SW 1271 (cell line): ENCODE data around the gene MPZL3.

Experiments used
- DNase-seq, 2 experiments: peaks; one replicate each; lab custom pipeline; 2025; lab: John Stamatoyannopoulos, UW

The MPZL3 gene

DNA sequence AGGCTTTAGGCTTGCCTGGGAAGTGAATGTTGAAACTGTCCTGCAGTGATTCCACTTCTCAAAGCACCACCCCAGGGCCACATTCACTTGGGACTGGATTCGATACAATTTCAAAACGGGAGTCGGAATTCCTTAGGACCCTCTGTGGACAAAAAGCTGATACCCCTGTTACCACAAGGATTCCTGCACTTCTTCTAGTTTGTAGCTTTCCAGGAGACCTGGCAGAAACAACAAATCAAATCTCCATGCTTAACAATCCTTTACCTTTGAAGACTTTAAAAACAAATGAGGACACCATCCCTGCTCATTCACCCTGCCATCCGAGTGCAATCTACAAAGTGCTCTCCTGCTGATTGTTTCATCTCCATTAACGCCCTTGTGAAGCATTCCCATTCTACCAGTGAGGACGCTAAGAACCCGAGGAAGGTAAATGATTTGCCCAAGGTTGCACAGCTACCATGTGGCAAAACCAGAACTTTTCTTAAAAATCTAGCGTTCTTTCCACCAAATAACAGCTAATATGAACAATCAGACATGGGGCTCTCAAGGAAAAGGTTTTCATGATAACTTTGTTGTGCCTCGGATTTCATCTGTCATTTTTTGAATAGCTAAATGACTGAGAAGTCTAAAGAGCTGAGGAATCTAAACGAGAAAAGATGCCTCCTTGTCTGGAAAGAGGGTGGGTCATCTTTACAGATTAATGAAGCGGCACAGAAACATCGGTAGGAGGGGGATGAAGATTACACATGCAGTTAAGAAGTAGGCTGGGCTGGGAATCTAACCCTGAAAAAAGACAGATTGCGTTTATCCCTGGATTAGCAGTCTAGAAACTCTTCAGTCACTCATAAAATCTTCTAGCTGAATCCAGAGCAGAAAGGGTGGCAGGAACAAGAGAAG lies 12.7 kb upstream of the MPZL3 start:
- DNase-seq = no peak

DNA sequence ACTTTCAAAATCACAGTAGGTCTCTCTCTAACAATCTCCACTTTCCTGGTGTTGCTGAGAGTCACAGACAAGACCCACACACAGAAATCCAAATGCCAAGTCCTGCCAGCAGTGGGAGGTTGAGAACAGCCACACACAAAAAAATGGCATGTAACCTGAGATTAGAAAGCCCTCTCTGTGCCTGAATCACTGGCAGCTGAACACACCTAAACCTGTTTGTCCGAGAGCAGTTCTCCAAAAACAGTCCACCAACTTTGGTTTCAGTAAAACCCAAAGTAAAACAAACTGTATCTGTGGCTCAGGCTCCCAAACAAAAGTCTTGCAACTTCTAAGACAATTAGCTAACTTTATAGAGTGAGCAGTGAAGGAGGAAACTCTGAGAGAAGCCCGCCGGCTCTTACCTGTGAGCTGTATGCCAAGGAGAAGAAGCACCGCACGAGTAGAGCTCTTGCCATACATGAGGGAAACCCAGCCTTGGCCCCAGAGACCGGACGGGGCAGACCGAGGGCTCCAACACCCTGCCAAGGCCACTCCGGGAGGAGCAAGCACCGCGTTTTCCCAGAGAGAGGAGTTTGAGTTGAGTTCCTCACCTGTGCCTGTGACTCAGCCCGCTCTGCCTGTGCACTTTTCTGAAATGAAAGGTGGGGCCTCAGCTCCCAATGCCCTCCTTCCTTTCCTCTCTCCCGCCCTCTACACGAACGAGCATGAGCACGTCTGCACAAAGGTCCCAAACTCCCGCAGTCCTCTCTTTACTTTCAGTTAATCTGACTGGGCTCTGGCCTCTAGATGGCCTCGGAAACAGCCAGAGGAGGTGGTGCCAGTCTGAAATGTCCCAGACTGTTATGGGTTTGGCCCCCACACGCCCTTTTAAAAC lies 11.8 kb upstream of the MPZL3 start, which contains the start of gene MPZL2:
Gene MPZL2 (minus strand): TSS at position 603 of the 874 bp plus-strand sequence. CDS start 144 bp downstream, at position 459.
- DNase-seq = no peak

DNA sequence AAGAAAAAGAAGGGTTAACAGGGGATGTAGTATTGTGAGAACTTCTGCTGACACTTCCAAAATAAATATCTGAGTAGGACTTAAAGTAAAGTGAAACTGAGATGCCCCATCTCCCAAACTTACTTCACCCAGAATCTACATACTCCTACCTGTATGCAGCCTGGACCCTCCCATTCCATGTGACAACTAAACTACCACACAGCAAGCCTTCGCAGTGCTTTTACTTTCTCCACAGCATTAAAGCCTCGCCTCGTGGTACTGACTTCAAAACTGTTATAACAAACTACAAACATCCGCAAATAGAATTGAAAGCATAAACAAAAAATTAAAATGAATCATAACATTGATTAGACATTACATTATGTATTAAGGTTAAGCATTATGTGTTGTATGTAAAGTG lies 10.9 kb upstream of the MPZL3 start:
- no peak for DNase-seq

DNA sequence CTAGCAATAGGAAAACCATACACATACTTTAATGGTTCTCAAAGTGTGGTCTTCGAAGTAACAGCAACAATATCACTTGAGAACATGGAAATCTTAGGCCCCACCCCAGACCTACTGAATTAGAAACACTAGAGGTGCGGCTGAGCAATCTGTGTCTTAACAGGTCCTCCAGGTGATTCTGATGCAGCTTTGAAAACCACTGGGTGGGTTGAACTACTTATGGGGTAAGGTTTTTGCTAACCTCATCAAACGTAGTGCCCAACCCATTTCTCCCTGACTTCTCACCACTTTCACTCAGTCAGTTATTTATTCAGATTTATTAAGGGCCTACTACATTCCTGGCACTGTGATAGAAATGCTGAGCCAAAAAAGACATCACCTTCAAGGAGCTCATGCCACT lies 8.2 kb upstream of the MPZL3 start:
- no peak for DNase-seq

DNA sequence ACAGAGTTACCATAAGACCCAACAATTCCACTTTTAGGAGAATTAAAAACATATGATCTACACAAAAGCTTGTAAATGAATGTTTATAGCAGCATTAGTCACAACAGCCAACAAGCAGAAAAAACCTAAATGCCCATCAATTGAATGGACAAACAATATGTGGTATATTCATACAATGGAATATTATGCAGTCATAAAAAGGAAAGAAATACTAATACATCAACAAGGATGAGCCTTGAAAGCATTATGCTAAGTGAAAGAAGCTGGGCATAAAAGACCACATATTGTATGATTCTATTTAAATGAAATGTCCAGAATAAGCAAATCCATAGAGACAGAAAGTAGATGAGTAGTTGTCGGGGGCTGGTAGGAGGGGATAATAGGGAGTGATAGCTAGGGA lies 7.0 kb upstream of the MPZL3 start:
- no peak for DNase-seq

DNA sequence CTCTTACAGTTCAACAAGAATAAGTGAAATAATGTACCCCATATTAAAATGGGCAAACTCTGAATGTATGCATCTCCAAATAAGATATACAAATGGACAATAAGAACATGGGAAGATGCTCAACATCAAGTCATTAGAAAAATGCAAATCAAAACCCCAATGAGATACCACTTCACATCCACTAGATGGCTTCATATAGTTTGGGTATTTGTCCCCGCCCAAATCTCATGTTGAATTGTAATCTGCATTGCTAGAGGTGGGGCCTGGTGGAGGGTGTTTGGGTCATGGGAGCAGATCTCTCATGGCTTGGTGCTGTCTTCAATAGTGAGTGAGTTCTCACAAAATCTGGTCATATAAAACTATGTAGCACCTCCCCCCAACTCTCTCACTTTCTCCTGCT lies 6.2 kb upstream of the MPZL3 start:
- peak in 1 of 2 experiments; percentile 2 for DNase-seq

DNA sequence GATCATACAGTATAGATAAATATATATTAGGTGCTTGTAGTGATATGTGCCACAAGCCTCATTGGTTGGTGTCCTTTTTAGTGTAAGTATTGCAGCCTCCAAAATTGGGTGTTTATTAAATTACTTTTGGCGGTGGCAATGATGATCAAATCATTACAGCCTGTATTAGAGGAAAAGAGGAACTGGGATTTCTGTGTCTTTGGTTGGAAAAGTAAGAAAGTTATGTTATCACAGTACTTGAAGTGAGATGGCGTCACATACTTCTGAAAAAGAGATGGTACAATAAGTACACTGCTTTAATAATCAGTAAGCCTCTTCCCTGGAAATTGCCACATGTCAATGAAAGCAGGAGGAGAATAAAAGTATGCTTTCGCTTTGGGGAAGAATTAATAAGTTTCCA lies 523 bp upstream of the MPZL3 start:
- no peak for DNase-seq

DNA sequence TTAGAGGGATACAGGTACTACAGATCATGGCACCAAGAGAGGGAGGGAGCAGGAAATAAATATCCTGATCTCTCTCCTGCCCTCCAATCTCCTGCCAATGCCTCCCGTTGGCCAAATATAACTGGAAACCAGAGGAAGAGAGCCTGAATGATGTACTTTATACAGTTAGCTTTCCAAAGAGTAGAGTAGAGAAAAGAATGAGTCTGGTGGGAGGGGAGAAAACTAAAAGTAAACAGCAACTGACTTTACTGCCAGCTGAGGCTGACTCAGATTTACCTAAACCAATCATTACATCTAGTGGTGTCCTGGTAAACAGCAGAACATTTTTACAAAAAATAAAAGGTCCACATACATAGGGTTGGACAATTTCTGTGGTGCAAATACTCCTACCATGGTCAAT lies 5.1 kb downstream of the MPZL3 start:
- DNase-seq = no peak

DNA sequence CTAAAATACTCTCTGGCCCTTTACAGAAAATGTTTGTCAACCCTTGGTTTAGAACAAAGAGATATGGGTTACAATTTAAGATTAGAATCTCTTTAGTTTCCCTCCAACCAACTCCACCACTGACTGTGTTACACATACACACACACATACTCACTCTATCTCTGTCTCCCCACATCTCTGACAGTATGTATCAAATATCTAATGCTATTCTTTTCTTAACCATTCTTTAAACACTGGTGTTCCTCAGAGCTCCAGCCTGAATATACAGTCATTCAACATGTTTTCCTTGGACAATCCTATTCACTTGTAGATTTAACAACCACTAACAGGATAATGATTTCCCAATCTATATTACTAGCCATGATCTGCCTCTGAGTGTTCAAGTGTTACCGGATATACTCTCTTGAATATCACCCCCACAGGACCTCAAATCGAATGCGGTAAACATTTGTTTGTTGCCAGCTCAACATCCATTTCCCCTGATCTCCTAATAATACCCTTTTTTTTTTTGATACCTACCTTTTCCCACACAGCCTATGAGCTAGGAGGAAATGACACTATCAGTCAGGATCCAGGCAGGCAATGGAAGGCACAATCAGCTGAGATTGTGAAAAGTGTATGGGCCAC lies 6.1 kb downstream of the MPZL3 start:
- DNase-seq = no peak

DNA sequence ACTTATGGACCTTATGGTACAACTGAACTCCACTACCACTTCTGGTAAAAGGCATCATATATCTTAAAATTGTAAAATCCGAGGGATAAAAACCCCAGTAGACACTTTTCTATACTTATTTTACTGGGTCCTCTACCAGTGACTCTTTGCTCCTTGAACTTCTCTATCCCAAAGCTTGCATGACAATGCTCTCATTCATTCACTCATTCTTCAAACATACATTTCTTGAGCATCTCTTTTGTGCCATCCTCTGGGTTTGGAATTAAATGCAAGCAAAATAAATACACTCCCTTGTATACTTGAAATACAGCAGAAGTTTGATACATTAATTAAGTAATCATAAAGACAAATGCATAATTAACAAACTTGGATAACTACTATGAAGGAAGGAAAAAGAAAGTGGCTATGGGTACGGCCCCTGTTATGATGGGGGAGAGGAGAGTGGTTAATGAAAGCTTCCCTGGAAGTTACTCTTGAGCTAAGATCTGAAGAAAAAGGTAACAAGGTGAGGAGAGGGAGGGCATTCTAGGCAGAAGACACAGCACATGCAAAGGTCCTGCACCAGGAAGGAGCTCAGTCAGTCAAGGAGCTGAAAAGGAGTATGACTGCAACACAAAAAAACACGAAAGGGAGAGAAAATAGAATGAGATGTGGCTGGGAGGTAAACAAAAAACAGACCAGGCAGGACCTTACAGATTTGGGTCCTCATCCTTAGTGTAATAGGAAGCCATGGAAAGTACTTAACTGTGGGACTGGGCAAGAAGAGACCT lies 8.0 kb downstream of the MPZL3 start:
- no peak for DNase-seq

DNA sequence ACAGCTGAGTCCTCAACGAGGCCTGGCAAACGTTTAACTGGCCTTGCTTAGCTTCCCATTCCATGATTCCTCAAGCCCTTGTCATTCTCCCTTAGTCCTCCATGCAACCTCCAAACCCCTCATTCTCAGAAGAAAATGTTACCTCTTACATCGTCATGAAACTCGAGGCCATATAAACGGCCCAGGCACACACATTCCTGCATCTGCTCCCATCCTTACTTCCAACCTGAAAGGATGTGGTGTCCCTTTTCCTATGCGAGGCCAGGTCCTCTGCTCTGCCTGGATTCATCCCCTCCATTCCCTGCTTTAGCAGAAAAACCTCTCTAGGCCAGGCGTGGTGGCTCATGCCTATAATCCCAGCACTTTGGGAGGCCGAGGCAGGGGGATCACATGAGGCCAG lies 9.0 kb downstream of the MPZL3 start:
- no peak for DNase-seq

DNA sequence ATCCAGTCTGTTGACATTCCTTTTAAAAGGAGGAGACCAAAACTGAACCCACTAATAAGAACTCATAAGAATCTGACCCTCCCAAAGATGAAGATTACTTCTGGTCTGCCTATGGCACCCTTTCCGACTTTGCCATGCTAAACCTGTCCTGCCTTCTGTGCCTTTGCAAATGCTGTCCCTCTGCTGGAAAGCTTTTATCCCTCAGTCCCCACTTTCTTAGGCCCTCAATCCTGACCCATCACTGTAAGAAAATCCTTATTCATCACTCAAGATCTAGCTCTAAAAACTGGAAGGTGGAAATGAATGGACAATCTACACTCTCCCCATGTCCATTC lies 10.4 kb downstream of the MPZL3 start:
- DNase-seq = no peak

DNA sequence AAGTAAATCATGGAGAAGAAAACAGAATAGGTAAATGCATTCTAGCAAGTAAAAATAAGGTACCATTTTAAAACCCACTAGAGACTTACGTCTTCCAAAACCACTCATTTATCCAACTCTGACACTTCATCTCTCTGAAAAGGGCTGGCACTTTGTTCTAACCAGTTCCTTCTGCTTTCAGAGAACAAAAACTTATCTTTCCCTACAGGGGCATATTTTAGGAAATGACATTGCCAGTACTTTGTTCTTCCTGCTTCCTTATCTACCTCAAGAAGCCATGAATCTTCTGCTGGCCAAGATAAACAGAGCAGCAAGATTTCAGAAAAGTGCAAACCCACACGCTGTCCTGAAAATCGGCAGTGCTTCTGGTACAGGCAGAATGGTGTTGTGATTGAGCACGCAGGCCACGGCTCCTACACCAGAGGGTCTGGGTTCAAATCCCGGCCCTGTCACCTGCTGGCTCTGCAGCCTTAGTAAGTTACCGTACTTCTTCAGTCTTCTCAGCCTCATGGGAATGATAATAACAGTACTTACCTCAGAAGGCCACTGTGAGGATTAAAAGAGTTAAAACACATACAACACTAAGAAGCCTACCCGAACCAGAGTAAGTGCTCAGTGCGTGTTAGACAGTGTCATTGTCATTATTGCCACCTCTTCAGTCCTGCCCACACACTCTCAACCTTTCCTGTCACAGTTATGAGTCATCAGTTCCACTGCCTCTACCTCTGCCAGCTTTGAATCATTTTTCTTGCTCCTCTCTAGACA lies 11.0 kb downstream of the MPZL3 start:
- peak in 1 of 2 experiments; percentile 2 for DNase-seq

DNA sequence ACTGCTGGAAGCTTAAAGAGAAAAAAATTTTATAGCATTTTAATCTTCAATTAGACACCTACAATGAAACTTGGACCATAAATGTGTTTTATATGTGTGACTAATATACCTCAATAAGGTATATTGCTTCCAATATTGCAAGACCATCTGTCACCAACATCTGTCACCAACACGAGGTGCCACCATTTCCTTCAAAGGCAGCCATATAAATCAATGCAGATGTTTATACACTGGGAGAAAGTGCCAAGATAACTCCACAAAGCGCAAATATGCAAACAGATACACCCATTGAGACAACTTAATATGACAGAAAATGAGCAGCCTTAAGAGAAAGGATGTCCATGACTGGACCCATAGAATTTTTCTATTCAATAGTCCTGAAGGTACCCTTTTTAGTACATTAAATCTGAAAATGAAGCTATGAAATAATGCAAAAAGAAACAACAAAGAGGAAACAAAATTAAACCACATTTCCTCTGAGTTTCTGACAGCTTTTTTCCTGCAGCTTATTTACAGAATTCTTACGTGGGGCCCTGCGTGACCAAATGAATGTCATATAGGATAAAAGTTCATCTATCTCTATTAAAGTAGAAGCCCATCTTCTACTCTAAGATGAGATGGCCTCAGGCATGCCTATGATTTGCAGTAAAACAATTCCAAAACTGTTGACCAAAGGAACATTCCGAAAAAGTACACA lies 12.5 kb downstream of the MPZL3 start:
- no peak for DNase-seq

DNA sequence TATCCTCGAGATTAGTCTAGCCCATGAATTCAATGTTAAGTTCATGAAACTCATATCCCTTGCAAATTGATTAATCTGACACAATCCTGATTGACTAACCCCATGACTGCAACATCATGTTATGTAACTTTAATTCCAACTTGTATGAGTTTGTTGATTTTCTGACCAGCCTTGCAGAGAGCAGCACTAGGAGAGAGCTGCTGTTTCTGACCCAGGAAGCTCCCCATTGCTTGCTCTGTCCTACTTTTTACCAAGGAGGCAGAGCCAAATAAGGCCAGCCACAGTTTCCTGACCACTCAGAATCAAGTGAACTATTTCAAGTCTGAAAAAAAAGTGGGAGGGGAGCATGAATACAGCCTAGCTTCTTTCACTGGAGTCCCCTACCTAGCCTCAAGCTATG lies 13.2 kb downstream of the MPZL3 start:
- no peak for DNase-seq

DNA sequence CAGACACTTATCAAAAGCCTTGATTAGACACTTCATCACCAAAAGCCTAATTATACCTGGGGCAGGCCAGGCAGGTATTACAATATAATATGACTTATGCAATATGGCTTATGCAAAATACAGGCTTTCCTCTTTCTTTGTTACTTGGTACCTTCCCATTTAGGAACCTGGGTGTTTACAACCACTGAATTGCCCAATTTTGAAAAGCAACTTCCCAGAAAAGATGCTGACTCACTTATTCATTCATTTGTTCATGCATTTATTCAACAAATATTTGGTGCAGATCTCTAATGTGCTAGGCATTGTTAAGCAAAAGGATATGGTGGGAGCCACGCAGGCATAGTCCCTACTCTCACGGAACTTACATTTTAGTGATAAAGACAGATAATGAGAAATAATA lies 13.7 kb downstream of the MPZL3 start:
- DNase-seq = no peak

DNA sequence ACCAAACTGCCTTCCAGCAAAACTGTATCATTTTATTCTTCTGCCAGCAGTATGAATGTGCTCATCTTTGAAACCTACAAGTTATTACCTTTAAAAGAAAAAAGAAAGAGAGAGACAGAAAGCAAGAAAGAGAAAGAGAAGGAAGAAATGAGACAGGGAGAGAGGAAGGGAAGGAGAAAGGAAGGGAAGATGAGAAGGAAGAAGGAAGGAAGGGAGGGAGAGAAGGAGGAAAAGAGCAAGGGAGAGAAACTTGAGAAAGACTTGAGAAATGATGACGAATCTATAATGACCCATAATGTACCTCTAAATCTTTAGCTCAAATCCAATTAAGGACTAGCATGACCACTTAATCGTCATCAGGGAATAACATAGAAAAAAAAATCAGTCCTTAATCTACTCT lies 16.0 kb downstream of the MPZL3 start:
- DNase-seq = no peak

DNA sequence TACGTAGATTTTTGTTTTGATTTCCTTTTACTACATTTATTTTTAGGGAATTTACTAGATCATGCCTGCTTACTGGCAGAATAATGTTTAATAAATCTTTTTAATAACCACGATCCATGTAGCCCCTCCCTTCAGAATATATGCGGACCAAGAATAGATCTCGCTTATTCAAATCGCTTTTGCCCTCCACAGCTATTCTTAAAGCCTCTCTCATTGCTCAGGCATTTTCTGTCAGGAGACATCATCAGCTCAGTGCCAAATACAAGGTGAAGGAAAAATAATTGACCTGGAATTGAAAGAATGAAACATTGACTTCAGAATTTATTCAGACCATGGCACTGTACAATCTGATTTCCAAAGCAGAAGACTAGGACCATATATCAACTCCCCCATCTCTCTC lies 17.3 kb downstream of the MPZL3 start:
- DNase-seq = no peak

DNA sequence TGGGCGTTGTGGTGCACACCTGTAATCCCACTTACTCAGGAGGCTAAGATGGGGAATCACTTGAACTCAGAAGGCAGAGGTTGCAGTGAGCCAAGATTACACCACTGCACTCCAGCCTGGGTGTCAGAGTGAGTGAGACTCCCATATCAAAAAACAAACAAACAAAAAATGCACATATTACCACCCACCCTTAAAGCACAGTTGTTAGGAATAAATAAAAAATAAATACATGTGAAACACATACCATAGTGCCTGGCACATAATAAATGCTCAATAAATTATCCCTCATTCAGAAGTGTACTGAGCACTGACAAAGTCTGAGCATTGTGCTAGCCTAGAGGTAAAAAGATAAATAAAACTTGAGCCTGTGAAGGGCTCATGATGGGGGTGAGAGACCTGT lies 18.3 kb downstream of the MPZL3 start:
- DNase-seq = no peak

DNA sequence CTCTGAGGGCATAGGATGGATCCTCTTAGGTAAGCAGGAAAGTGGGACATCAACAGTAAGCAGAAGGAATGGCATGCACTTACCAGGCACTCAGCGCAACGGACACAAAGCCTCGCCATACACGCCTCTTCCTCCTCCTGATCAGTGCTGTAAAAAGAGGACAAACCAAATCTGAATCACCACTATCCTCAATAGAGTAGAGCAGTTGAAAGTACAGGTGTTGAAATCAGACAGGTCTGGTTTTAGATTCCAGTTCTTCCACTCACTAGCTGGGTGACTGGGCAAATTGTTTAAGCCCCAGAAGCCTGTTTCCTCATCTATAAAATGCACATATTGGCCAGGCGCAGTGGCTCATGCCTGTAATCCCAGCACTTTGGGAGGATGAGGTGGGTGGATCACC lies 18.8 kb downstream of the MPZL3 start:
- no peak for DNase-seq

DNA sequence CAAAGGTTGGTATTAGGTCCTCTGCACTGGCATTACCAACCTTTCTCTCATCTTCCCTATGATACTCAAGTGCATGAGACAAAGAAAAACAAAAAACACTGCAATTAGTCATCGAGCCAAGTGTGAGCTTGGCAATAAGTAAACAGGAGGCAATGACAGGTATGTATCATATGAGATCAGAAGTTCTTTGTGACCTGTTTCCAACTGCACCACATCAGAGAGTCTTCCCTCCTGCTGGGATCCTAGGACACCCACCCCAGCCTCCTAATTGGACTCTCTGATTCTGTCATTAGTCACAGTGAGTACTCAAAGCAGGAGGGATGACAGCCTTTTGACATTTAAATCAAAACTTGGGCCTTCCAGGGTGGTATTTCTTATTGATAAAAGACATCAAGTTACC lies 19.5 kb downstream of the MPZL3 start:
- DNase-seq = no peak
